Measurements from ENCODE around the gene FOXP1. TPM values are rescaled to one million over a fixed set of nuclear protein-coding genes. Genes with fewer than 3 reads are reported as not detected.

Gene FOXP1
- total RNA-seq, 1 donor from 2014 or later, result 27.3 TPM

- peak overlapping the region; percentile 88 for H3K27ac ChIP-seq
- Mint-ChIP-seq H3K27ac (peak overlapping the region; percentile 85), H3K9me3 (no peaks in the 10 kb centered on the region)
Observed at GRCh38 chr3:71064956-71065763, 518.4 kb downstream of the FOXP1 start.

GRCh38 chr3:71064291-71064955, 519.1 kb downstream of the FOXP1 start:
- H2AFZ ChIP-seq (replicated peaks), result peak overlapping the region; percentile 19
- peak; percentile 76 for DNase-seq (ENCODE audit: low spot score)
- H3K79me2 ChIP-seq (ENCODE audit: low read depth), result peaks cover 42% of the 10 kb centered on the region
- no peak for TF ChIP-seq EZH2 (IDR thresholded peaks at IDR 0.05)
- H3K4me2 ChIP-seq, result peak overlapping the region; percentile 95
- no peaks in the 10 kb centered on the region for H3K9me3 ChIP-seq (ENCODE audit: low read depth)
- Mint-ChIP-seq H3K27ac (no peak overlapping the region), H3K36me3 (no peaks in the 10 kb centered on the region), H3K4me3 (no peak overlapping the region), H3K9me3 (no peaks in the 10 kb centered on the region), H3K4me1 (peaks cover 55% of the 10 kb centered on the region), H3K27me3 (ENCODE audit: insufficient read depth, low read depth) (no peaks in the 10 kb centered on the region)
- H3K4me1 ChIP-seq, result peaks cover 38% of the 10 kb centered on the region
- H3K36me3 ChIP-seq, result no peaks in the 10 kb centered on the region
- peak overlapping the region; percentile 57 for H3K4me3 ChIP-seq
- H3K27me3 ChIP-seq, result peaks cover 4% of the 10 kb centered on the region
- peaks cover 36% of the 10 kb centered on the region for H3F3A ChIP-seq (ENCODE audit: low read depth)
- no peak overlapping the region for H3K27ac ChIP-seq
- no peak overlapping the region for H3K9ac ChIP-seq
- peaks cover 61% of the 10 kb centered on the region for H4K20me1 ChIP-seq (ENCODE audit: low read depth)

More at GRCh38 chr3:71064956-71065763, 518.4 kb downstream of the FOXP1 start:
- Mint-ChIP-seq H3K27me3 (ENCODE audit: insufficient read depth, low read depth) (peaks cover under 1% of the 10 kb centered on the region), H3K4me1 (peaks cover 61% of the 10 kb centered on the region), H3K36me3 (no peaks in the 10 kb centered on the region), H3K4me3 (peak overlapping the region; percentile 92)
- no peaks in the 10 kb centered on the region for H3K36me3 ChIP-seq
- no peaks in the 10 kb centered on the region for H3K9me3 ChIP-seq (ENCODE audit: low read depth)
- peaks cover 44% of the 10 kb centered on the region for H3K79me2 ChIP-seq (ENCODE audit: low read depth)
- TF ChIP-seq CTCF (IDR thresholded peaks at IDR 0.05), result no peak
- peak; percentile 43 for TF ChIP-seq EZH2phosphoT487 (IDR thresholded peaks at IDR 0.05)
- TF ChIP-seq EZH2 (IDR thresholded peaks at IDR 0.05), result no peak
- peaks cover 4% of the 10 kb centered on the region for H3K27me3 ChIP-seq
- H3F3A ChIP-seq (ENCODE audit: low read depth), result peaks cover 36% of the 10 kb centered on the region
- H2AFZ ChIP-seq (replicated peaks), result peak overlapping the region; percentile 59
- peaks cover 43% of the 10 kb centered on the region for H3K4me1 ChIP-seq
- H3K4me2 ChIP-seq, result peak overlapping the region; percentile 91
- no peak overlapping the region for H3K9ac ChIP-seq
- peak overlapping the region; percentile 66 for H3K4me3 ChIP-seq
- H4K20me1 ChIP-seq (ENCODE audit: low read depth), result peaks cover 65% of the 10 kb centered on the region
- peak; percentile 86 for DNase-seq (ENCODE audit: low spot score)

- Mint-ChIP-seq H3K4me3 (no peak overlapping the region), H3K4me1 (peaks cover 50% of the 10 kb centered on the region), H3K9me3 (no peaks in the 10 kb centered on the region), H3K36me3 (no peaks in the 10 kb centered on the region), H3K27me3 (ENCODE audit: insufficient read depth, low read depth) (no peaks in the 10 kb centered on the region), H3K27ac (no peak overlapping the region)
- peaks cover 43% of the 10 kb centered on the region for H3K4me1 ChIP-seq
- peak overlapping the region; percentile 19 for H2AFZ ChIP-seq (replicated peaks)
- no peak overlapping the region for H3K27ac ChIP-seq
- peaks cover 4% of the 10 kb centered on the region for H3K27me3 ChIP-seq
- TF ChIP-seq CTCF (IDR thresholded peaks at IDR 0.05), result no peak
- no peak for TF ChIP-seq EZH2phosphoT487 (IDR thresholded peaks at IDR 0.05)
- TF ChIP-seq EZH2 (IDR thresholded peaks at IDR 0.05), result no peak
- H3K36me3 ChIP-seq, result no peaks in the 10 kb centered on the region
- no peak overlapping the region for H3K9ac ChIP-seq
- DNase-seq (ENCODE audit: low spot score), result peak; percentile 72
- no peaks in the 10 kb centered on the region for H3K9me3 ChIP-seq (ENCODE audit: low read depth)
- peak overlapping the region; percentile 95 for H3K4me2 ChIP-seq
- peaks cover 42% of the 10 kb centered on the region for H3K79me2 ChIP-seq (ENCODE audit: low read depth)
- H3K4me3 ChIP-seq, result peak overlapping the region; percentile 57
- H4K20me1 ChIP-seq (ENCODE audit: low read depth), result peaks cover 55% of the 10 kb centered on the region
- H3F3A ChIP-seq (ENCODE audit: low read depth), result peaks cover 36% of the 10 kb centered on the region
Observed at GRCh38 chr3:71063773-71064290, 519.7 kb downstream of the FOXP1 start.

Measured in neural progenitor cell (in vitro differentiated cells).